K562 (cell line): Measurements from ENCODE around the gene MAGI3. TPM values are rescaled to one million over a fixed set of nuclear protein-coding genes. Genes with fewer than 3 reads are reported as not detected.

Source experiments
- ARID2 ChIP-seq: fragments of 450-650 bp; IDR thresholded peaks from 2 replicates; pipeline ENCODE4 v1.6.1; 2017; ENCODE audit warnings: antibody characterized with exemption, mild to moderate bottlenecking
- ARID3A ChIP-seq: IDR thresholded peaks from 2 replicates; pipeline ENCODE4 v1.6.1; 2012; ENCODE audit warnings: low read depth, low read length, improper control_type of control experiment, borderline replicate concordance
- ASH1L ChIP-seq: fragments of 450-650 bp; IDR thresholded peaks from 2 replicates; pipeline ENCODE4 v1.6.1; 2018; ENCODE audit warnings: borderline replicate concordance, mild to moderate bottlenecking, low read depth; ENCODE audit not compliant: partially characterized antibody
- CEBPB ChIP-seq: fragments of 450-650 bp; IDR thresholded peaks from 2 replicates; pipeline ENCODE4 v1.6.1; 2016; ENCODE audit warnings: missing genetic modification characterization, missing compliant biosample characterization
- CREM ChIP-seq: IDR thresholded peaks from 2 replicates; pipeline ENCODE4 v1.6.1; 2014; ENCODE audit warnings: antibody characterized with exemption, low read depth
- EP400 ChIP-seq: fragments of 450-650 bp; IDR thresholded peaks from 2 replicates; pipeline ENCODE4 v1.6.1; 2017; ENCODE audit warnings: antibody characterized with exemption, mild to moderate bottlenecking, moderate library complexity
- FOXO4 ChIP-seq: fragments of 450-650 bp; formaldehyde crosslinking; IDR thresholded peaks from 2 replicates; pipeline ENCODE4 v1.4.0; 2020; ENCODE audit warnings: mild to moderate bottlenecking, moderate library complexity
- HDAC1 ChIP-seq, 2 experiments: fragments of 450-650 bp; IDR thresholded peaks; 2 replicates each; pipeline ENCODE4 v1.6.1; 2016 to 2017; ENCODE audit warnings: inconsistent platforms in 1 of 2, mild to moderate bottlenecking in 1 of 2, moderate library complexity in 1 of 2
- HINFP ChIP-seq: fragments of 450-650 bp; conservative IDR thresholded peaks from 2 replicates; pipeline ENCODE4 v1.6.1; 2016; ENCODE audit warnings: missing genetic modification characterization, low read depth, mild to moderate bottlenecking, control low read depth, missing compliant biosample characterization
- MAX ChIP-seq: sonication (generic); formaldehyde crosslinking; IDR thresholded peaks from 2 replicates; pipeline ENCODE4 v1.9.0; 2022; ENCODE audit warnings: mild to moderate bottlenecking, missing genetic modification reagents
- MEIS2 ChIP-seq: fragments of 450-650 bp; IDR thresholded peaks from 2 replicates; pipeline ENCODE4 v1.6.1; 2014; ENCODE audit warnings: mild to moderate bottlenecking; ENCODE audit not compliant: partially characterized antibody
- NCOA1 ChIP-seq: fragments of 450-650 bp; IDR thresholded peaks from 2 replicates; pipeline ENCODE4 v1.6.1; 2016; ENCODE audit warnings: low read depth
- RBBP5 ChIP-seq: fragments of 200-600 bp; sonication (generic); IDR thresholded peaks from 2 replicates; pipeline ENCODE4 v1.6.1; 2012; ENCODE audit warnings: borderline replicate concordance, mild to moderate bottlenecking, low read length, control low read depth, inconsistent platforms; ENCODE audit not compliant: insufficient read depth, poor library complexity, severe bottlenecking
- SMAD4 ChIP-seq: fragments of 250-450 bp; sonication (Bioruptor Pico); conservative IDR thresholded peaks from 2 replicates; pipeline ENCODE4 v1.8.0; 2021; ENCODE audit warnings: inconsistent platforms, mild to moderate bottlenecking, moderate library complexity
- TBL1XR1 ChIP-seq, 2 experiments: IDR thresholded peaks; 2 replicates each; pipeline ENCODE4 v1.6.1; 2012; ENCODE audit warnings: improper control_type of control experiment in 2 of 2, low read length in 2 of 2, mild to moderate bottlenecking in 1 of 2
- ZFX ChIP-seq: sonication (generic); formaldehyde crosslinking; IDR thresholded peaks from 2 replicates; pipeline ENCODE4 v1.8.0; 2022; ENCODE audit warnings: mild to moderate bottlenecking, missing genetic modification reagents, moderate library complexity
- ZNF592 ChIP-seq: fragments of 450-650 bp; IDR thresholded peaks from 2 replicates; pipeline ENCODE4 v1.6.1; 2017; ENCODE audit warnings: antibody characterized with exemption, mild to moderate bottlenecking
- polyA plus RNA-seq, 8 experiments: library from polyadenylated mRNA; depleted of rRNA in 4 of 8; stranded (reverse) in 5 of 8; unstranded in 3 of 8; fragments of >200 nt; fragmentation: Nextera tagmentation in 2 of 8; fragmentation: Illumina TruSeq in 1 of 8; extraction: Ambion mirVana in 2 of 8; extraction: Trizol in 1 of 8; gene quantifications; 2 replicates each; pipeline versions ENCODE4 v1.2.1 to v1.2.3, GENCODE V29; 2011 to 2014; ENCODE audit warnings: inconsistent platforms in 1 of 8, missing spikeins in 1 of 8
- total RNA-seq, 7 experiments: library from RNA; depleted of rRNA in 6 of 7; stranded (reverse); fragments of >200 nt in 6 of 7; fragmentation: Illumina TruSeq in 2 of 7; extraction: Trizol in 2 of 7; gene quantifications; 2 replicates each; pipeline versions ENCODE4 v1.2.1 to v1.2.3, GENCODE V29; 2011 to 2021; ENCODE audit warnings: low replicate concordance in 1 of 7

The MAGI3 gene
- total and polyA plus RNA-seq, 9 of the 15 experiments (the other 6 are each of a cell fraction or from before 2014, with no cell fraction given) = 1.0 to 8.6 (median 5.5) TPM

GRCh38 chr1:113677250-113678158 is 287.2 kb downstream of the MAGI3 start (continued):
- TF ChIP-seq TBL1XR1 (IDR thresholded peaks at IDR 0.05; ENCODE audit: low read length in 2 of 2) = peak in 1 of 2 experiments; percentile 77; a peak in 2 of 4 replicates
- TF ChIP-seq FOXO4 (CRISPR knock-in tag) = no peak
- 0 out of 2 replicates have a peak, but pooled peaks have one; percentile 25 for TF ChIP-seq MAX (CRISPR knock-in tag)
- TF ChIP-seq ZFX (CRISPR knock-in tag) = peak; percentile 52
- peak; percentile 62 for TF ChIP-seq ARID3A
- 0 out of 2 replicates have a peak, but pooled peaks have one; percentile 48 for TF ChIP-seq ARID2
- peak; percentile 8 to 80; a peak in 2 of 4 replicates for TF ChIP-seq HDAC1 (IDR thresholded peaks at IDR 0.05)
- 0 out of 2 replicates have a peak, but pooled peaks have one; percentile 25 for TF ChIP-seq SMAD4
- no peak for TF ChIP-seq NCOA1
- no peak for TF ChIP-seq RBBP5
- TF ChIP-seq HINFP (tag) = no peak
- 0 out of 2 replicates have a peak, but pooled peaks have one; percentile 34 for TF ChIP-seq CEBPB (tag)
- 0 out of 2 replicates have a peak, but pooled peaks have one; percentile 35 for TF ChIP-seq EP400
- peak; percentile 96 for TF ChIP-seq MEIS2
- TF ChIP-seq CREM = peak; percentile 72
- peak; percentile 12 for TF ChIP-seq ASH1L
- TF ChIP-seq ZNF592 = no peak
